ENCODE data around the gene ATP5F1E. TPM values are rescaled to one million over a fixed set of nuclear protein-coding genes. Genes with fewer than 3 reads are reported as not detected.
"Not testable (repeated sequence)": the region's sequence is repeated elsewhere in the genome, so short reads cannot be mapped to it uniquely, and the experiment has no call there.

Gene ATP5F1E
- polyA plus RNA-seq, 6 donors from 2014 or later, result 53.9 to 103 (median 75.5) TPM

DNA sequence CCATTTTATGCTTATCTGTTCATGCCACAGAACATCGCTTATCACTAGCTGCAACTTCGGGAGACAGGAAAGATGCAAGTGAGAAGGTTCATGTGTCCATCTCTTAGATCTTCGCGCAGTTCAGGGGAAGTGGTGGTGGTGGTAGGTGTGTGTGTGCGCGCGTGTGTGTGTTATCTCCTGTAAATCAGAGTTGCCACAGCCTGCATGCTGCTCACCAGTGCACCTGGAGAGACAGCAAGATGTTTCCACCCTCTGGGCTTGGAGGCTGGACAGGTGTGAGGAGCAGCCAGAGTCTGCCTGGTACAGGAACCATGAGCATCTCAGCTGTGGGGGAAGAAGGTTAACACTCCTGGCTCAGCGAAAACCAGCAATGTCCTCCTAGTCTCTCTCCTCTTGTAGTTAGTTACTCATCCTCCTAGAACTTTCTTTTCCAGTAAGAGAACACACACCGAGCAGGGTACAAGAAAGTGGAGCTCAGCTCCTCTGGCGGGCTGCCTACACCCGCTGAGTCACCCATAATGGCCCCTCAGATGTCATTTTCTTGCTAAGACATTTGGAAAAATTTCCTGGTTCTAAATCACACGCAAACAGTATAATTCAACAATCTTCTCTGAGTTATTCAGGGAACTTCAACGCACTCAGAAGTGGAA lies 18.1 kb downstream of the ATP5F1E start:
- no peaks in the 10 kb centered on the region for H3K27me3 Mint-ChIP-seq
- H3K36me3 Mint-ChIP-seq, result peaks cover 0 to 5% of the 10 kb centered on the region in 2 donors
- DNase-seq, result no peak
- no peaks in the 10 kb centered on the region for H3K9me3 Mint-ChIP-seq
- peak overlapping the region in 5 of 8 donors; percentile 3 to 62 (median 37) for H3K4me3 Mint-ChIP-seq
- no peak for ATAC-seq (ENCODE audit: low read depth in 2 of 2)
- H3K27ac Mint-ChIP-seq, result peak overlapping the region in 4 of 6 donors; percentile 16 to 76 (median 62)
- H3K4me1 Mint-ChIP-seq, result peaks cover 52 to 62% (median 62%) of the 10 kb centered on the region in 3 donors

DNA sequence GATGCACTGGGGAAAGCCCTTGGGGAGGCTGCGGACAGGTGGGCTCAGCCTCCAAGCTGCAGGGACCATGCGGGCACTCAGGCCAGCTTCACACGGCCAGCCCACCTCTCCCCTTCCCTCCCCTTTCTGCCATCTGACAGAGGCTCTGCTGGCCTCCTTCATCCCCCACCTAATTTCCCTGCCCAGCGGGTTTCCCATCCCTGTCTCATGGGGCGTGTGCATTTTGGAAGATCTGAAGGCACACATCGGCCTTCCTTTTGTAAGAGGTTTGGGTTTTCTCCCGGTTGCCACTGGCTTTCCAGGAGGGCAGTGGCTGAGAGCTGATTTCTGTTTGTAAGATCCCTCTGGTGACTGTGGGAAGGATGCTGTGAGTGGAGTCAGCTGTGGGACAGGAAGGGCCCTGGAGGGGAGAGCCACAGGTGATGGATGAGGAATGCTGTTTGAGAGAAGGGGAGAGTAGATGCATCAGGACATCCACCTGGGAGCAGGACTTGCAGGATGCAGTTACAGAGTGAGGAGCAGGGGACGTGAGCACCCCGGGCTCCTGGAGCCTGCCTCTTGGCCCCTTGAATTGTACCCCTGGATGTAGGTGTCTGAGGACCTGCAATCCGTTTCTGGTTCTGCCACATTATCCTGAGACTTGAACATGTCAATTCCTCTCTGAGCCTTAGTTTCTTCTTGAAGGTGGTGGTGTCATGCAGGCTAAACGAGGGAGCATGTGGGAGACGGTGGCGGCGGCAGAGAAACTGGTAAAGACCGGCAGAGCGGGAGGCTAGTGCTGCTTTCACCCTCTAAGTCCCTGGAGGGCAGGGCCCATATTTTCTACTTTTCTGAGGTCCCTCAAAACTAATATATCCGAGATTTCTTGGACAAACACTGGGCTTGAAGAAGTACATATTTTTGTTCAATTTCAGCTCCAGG lies 18.8 kb downstream of the ATP5F1E start:
- ATAC-seq (ENCODE audit: low read depth in 2 of 2) (no peak), DNase-seq (no peak)
- Mint-ChIP-seq H3K9me3 (no peaks in the 10 kb centered on the region), H3K4me3 (peak overlapping the region in 1 of 8 donors; percentile 22), H3K27me3 (no peaks in the 10 kb centered on the region), H3K4me1 (peaks cover 56 to 69% (median 66%) of the 10 kb centered on the region in 3 donors), H3K27ac (peak overlapping the region in 4 of 6 donors; percentile 16 to 92 (median 26)), H3K36me3 (peaks cover 0 to 5% of the 10 kb centered on the region in 2 donors)

DNA sequence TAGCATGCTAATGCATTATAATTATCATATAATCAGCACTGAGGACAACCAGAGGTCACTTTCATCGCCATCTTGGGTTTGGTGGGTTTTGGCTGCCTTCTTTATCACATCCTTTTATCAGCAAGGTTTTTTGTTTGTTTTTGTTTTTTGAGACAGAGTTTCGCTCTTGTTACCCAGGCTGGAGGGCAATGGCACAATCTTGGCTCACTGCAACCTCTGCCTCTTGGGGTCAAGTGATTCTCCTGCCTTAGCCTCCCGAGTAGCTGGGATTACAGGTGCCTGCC lies 20.3 kb downstream of the ATP5F1E start:
- not testable (repeated sequence) for DNase-seq; ATAC-seq (ENCODE audit: low read depth in 2 of 2); H3K36me3 Mint-ChIP-seq; H3K9me3 Mint-ChIP-seq; H3K27me3 Mint-ChIP-seq; H3K4me3 Mint-ChIP-seq
- H3K27ac Mint-ChIP-seq, result peak overlapping the region in 1 of 6 donors; percentile 86
- peaks cover 46 to 66% (median 62%) of the 10 kb centered on the region in 3 donors for H3K4me1 Mint-ChIP-seq

DNA sequence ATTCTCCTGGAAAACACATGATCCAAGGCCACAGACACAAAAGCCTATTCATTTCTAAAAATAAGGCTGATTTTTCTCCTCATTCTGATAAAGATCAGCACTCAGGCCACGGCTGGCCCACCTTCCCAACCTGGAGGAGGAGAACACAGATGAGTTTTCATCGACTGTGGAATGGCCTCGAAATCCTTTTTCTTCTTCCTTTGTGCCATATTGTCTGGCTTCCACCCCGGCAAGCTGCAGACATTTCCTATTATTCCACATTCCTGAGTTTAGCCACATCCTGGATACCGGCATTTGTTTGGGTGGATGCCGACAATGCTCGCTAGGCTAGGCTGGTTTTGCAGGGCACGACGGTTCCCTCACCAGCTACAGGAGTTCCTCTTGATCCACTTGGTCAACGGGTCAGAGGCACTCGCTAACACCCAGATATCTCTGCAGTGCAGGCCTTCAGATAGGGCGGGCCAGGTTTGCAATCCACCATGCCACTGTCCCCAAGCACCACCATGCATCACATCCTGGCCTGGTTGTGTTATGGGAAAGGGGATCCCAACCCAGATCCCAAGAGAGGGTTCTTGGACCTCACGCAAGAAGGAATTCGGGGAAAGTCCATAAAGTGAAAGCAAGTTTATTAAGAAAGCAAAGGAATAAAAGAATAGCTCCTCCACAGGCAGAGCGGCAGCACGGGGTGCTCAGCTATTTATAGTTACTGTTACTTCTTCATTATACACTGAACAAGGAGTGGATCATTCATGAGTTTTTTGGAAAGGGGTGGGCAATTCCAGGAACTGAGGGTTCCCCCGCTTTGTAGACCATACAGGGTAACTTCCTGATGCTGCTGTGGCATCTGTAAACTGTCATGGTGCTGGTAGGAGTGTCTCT lies 20.9 kb downstream of the ATP5F1E start:
- peaks cover 40 to 60% (median 57%) of the 10 kb centered on the region in 3 donors for H3K4me1 Mint-ChIP-seq
- peaks cover 0 to 5% of the 10 kb centered on the region in 2 donors for H3K36me3 Mint-ChIP-seq
- H3K27me3 Mint-ChIP-seq, result no peaks in the 10 kb centered on the region
- no peaks in the 10 kb centered on the region for H3K9me3 Mint-ChIP-seq
- H3K27ac Mint-ChIP-seq, result peak overlapping the region in 2 of 6 donors; percentile 20 to 27
- peak overlapping the region in 1 of 8 donors; percentile 32 for H3K4me3 Mint-ChIP-seq
- ATAC-seq (ENCODE audit: low read depth in 2 of 2) (no peak), DNase-seq (no peak)

DNA sequence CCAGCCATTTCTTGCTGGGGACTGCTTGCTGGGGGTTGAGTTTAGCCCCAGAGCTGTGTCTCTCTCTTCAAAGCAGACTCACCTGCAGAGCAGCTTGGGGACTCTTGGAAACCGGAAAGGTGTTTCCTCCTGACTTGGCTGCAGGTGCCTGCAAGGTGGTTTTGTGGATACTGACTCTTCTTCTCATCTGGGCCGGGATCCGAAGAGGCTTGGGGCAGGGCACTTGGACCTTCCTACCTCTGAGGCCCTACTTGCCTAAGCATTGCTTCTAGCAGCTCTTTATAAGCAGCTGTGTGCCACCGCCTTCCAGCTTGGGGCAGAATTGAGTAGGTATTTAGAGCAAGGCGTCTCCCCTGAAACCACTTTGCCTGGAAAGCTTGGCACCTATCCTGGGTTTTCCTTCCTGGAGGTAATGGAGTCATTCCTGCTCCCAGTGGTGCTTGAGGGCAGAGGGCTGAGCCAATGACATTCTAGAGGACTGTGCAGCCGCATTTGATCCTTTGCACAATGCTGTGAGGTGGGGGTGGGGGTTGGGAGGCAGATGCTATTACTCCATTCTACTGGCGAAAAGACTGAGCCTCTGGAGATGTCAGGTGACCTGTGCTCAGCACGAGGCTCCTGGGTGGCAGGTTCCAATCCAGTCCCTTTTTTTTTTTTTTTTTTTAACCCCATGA lies 21.7 kb downstream of the ATP5F1E start:
- Mint-ChIP-seq H3K27ac (peak overlapping the region in 1 of 6 donors; percentile 24), H3K36me3 (peaks cover 0 to 5% of the 10 kb centered on the region in 2 donors), H3K4me3 (peak overlapping the region in 1 of 8 donors; percentile 66), H3K9me3 (no peaks in the 10 kb centered on the region), H3K4me1 (peaks cover 38 to 59% (median 57%) of the 10 kb centered on the region in 3 donors), H3K27me3 (no peaks in the 10 kb centered on the region)
- DNase-seq (no peak), ATAC-seq (ENCODE audit: low read depth in 2 of 2) (no peak)

DNA sequence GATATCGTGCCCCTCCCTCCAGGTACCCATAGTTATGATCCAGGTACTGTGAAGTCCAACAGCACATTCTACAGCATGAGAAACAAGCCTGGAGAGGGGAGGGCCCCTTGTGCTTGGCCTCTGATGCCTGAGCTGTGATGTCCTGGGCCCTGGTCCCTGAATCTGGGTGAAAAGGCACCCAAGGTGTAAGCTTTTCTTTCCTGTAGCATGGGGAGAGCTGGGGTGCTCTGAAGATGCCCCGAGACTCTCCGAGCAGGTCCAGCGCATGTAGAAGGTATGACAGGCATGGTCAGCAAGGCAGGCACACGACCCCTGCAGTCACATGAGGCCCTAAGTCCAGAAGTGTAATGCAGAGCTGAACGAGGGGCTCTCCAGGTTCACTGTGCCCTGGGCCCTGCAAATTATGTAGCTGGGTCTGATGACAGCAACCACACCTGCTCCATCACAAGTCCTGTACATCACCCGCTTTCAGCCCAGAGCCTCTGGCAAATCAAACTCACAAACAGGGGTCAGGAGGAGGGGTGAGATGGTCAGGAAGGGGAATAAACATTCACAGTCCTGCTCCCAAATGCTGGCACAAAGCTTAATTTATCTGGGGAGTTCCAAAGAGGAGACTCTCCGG lies 23.3 kb downstream of the ATP5F1E start:
- Mint-ChIP-seq H3K4me1 (peaks cover 48 to 69% (median 64%) of the 10 kb centered on the region in 3 donors), H3K4me3 (peak overlapping the region in 5 of 8 donors; percentile 5 to 100 (median 95)), H3K9me3 (no peaks in the 10 kb centered on the region), H3K36me3 (peaks cover 0 to 11% of the 10 kb centered on the region in 2 donors), H3K27me3 (no peaks in the 10 kb centered on the region), H3K27ac (peak overlapping the region; percentile 92 to 99 (median 98))
- no peak for DNase-seq
- ATAC-seq (ENCODE audit: low read depth in 2 of 2), result no peak

DNA sequence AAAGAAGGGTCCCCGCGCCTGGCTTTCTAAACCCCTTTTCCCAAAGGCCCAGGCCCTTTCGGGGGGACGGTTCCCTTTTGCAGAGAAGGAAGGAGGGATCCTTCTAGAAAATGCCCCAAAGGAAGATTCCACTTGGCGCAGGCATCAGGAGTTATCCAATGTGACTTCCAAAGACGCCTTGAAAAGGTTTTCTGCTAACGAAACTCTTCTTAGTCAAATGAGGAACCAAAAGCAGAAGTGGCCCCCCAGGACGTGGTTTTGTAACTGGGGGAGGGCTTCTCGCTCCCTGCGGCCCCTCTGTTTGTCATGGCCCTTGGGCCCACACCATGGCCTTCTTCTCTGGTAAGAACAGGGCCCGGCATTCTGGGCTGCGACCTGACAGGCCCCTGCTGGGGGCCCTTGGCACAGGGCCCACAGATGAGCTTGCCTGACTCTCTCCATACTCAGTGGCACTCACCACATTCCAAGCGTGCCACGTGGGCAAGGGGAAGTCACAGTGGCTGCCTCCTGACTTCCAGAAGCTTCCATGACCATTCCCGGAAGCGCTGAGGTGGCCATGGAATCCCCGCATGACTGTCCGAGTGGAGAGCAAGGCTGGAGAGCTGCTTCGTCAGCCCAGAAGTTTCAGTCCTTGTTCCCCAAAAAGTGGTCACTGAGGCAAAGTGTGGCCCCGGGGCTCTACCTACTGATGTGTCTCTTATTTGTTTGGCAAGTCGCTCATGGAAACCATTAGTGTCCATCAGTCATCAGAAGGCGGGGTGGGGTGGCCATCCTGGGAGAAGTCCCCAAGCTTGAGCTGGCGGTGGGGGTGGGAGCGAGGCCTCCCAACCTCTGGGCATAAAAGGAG lies 24.2 kb downstream of the ATP5F1E start:
- peaks cover 0 to 15% of the 10 kb centered on the region in 2 donors for H3K36me3 Mint-ChIP-seq
- H3K4me3 Mint-ChIP-seq, result peak overlapping the region; percentile 88 to 100 (median 98)
- H3K27me3 Mint-ChIP-seq, result no peaks in the 10 kb centered on the region
- peak; percentile 87 for DNase-seq
- H3K9me3 Mint-ChIP-seq, result no peaks in the 10 kb centered on the region
- peak; percentile 30 to 36 for ATAC-seq (ENCODE audit: low read depth in 2 of 2)
- H3K27ac Mint-ChIP-seq, result peak overlapping the region; percentile 92 to 99 (median 98)
- H3K4me1 Mint-ChIP-seq, result peaks cover 50 to 75% (median 64%) of the 10 kb centered on the region in 3 donors

DNA sequence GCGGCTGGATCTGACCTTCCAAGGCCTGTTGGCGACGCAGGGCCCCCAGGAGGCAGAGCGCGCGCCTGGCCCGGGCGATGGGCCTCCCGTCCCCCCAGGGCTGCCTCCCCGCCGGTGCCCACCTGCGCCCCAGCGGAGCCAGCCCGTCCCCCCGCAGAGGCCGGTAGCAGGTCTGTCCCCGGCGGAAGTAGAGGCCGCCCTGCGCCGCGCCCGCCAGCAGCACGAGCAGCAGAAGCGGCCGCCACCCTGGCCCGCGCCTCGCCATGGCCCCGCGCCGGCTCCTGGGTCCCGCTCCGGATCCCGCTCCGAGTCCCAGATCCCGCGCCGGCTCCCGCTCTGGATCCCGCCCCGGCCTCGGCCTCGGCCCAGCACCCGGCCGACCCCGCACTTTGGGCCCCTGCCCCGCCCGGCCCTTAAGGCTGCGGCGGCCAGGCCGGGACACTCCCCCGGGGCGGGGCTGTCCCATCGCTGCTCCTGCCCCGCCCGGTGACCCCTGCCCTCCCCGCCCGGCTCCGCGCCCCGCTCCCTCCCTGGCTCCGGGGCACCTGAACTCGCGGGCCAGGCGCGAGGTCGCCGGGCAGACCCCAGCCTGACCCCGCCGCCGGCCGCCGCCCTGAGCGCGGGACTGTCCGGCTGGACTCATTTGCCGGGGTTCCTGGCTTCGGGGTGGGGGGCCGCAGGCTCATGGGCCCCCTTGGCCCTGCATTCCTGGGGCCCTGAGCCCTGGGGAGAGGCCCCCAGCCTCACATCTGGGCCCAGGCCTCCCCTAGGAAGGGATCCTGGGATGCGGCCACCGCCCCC lies 25.1 kb downstream of the ATP5F1E start, which contains the start of gene CTSZ:
CTSZ (minus strand) TSS at position 391 of the 801 bp plus-strand sequence; CDS start at position 265, 126 bp downstream.
- Mint-ChIP-seq H3K27ac (peak within 1 kb of the TSS; percentile 96 to 100 (median 98)), H3K27me3 (no peaks in the 10 kb centered on the region), H3K4me3 (peak within 1 kb of the TSS; percentile 88 to 100 (median 98)), H3K4me1 (peaks cover 53 to 81% (median 73%) of the 10 kb centered on the region in 3 donors), H3K9me3 (no peaks in the 10 kb centered on the region), H3K36me3 (peaks cover 0 to 23% of the 10 kb centered on the region in 2 donors)
- DNase-seq (peak; percentile 49), ATAC-seq (ENCODE audit: low read depth in 2 of 2) (peak; percentile 5 to 6)

DNA sequence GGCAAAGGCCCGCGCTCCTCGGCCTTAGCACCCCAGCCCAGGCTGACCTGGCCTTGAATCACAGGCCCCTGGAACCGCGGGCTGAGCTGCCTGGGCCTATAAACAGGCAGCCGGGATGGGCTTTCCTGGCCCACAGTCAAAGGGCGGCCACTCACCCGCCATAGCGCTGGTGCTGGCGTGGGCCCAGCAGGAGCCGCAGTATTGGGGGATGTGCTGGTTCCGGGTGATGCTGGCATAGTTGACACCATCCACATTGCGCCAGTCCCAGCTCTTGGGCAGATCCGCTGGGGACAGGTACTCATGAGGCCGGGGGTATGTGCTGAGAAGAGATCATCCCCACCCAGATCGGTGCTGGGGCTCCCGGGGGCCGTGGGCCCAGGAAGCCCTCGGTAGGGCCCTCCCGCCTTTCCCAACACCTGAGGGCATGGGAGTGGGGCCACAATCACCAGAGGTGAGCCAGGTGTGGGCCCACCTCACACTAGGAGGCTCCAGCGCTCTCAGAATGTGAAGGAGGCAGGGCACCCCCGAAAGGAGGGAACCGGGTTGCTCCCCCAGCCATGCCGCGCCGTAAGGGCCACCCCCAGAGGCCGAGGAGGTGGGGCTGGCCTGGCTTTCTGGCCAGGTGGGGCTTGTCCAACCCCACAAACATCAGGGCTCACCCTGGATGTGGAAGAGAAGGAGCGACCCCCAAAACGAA lies 25.8 kb downstream of the ATP5F1E start:
- no peak for ATAC-seq (ENCODE audit: low read depth in 2 of 2)
- peak overlapping the region; percentile 88 to 100 (median 96) for H3K4me3 Mint-ChIP-seq
- peak overlapping the region; percentile 24 to 100 (median 97) for H3K27ac Mint-ChIP-seq
- H3K4me1 Mint-ChIP-seq, result peaks cover 50 to 83% (median 75%) of the 10 kb centered on the region in 3 donors
- peaks cover 0 to 23% of the 10 kb centered on the region in 2 donors for H3K36me3 Mint-ChIP-seq
- no peaks in the 10 kb centered on the region for H3K27me3 Mint-ChIP-seq
- no peaks in the 10 kb centered on the region for H3K9me3 Mint-ChIP-seq
- no peak for DNase-seq

DNA sequence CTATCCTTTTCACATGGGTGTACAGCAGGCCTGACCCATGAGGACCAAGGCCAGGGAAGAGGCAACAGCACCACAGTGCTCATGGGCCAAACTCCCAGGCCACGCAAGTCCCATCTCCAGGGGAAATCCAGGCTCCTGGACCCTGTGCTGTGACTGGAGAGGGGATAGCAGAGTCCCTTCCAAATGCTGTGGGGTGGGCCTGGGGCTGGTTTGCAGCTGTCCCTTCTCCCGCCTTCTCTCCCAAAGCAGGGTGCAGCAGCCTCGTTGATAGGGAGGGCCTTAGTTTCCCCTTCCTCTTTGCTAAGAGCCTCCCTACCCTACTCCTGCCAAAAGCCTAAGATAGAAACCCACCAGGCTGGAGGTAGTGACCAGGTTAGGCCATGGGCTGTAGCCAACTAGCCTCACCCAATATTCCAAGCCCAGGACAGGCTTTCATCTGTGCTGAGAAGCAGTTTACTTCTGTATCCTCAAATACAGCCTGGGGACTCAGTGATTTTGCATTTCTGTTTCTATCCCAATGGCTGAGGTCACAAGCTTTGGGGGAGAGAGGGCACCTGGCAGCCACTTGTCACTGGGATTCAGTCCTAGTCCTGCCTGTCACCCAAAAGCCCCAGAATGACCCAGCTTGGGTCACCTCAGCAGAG lies 26.5 kb downstream of the ATP5F1E start:
- Mint-ChIP-seq H3K36me3 (peaks cover 0 to 23% of the 10 kb centered on the region in 2 donors), H3K4me3 (peak overlapping the region; percentile 88 to 100 (median 96)), H3K27me3 (no peaks in the 10 kb centered on the region), H3K27ac (peak overlapping the region; percentile 96 to 100 (median 100)), H3K4me1 (peaks cover 47 to 80% (median 72%) of the 10 kb centered on the region in 3 donors), H3K9me3 (no peaks in the 10 kb centered on the region)
- ATAC-seq (ENCODE audit: low read depth in 2 of 2) (no peak), DNase-seq (no peak)

Data from naive B cell (primary cell).